ENCODE results near the gene ZNF557. TPM values are rescaled to one million over a fixed set of nuclear protein-coding genes. Genes with fewer than 3 reads are reported as not detected.
"Not testable (repeated sequence)": the region's sequence is repeated elsewhere in the genome, so short reads cannot be mapped to it uniquely, and the experiment has no call there.

Gene ZNF557
- 1 to 10 TPM; 7.6 to 8.0 TPM for total RNA-seq

DNA sequence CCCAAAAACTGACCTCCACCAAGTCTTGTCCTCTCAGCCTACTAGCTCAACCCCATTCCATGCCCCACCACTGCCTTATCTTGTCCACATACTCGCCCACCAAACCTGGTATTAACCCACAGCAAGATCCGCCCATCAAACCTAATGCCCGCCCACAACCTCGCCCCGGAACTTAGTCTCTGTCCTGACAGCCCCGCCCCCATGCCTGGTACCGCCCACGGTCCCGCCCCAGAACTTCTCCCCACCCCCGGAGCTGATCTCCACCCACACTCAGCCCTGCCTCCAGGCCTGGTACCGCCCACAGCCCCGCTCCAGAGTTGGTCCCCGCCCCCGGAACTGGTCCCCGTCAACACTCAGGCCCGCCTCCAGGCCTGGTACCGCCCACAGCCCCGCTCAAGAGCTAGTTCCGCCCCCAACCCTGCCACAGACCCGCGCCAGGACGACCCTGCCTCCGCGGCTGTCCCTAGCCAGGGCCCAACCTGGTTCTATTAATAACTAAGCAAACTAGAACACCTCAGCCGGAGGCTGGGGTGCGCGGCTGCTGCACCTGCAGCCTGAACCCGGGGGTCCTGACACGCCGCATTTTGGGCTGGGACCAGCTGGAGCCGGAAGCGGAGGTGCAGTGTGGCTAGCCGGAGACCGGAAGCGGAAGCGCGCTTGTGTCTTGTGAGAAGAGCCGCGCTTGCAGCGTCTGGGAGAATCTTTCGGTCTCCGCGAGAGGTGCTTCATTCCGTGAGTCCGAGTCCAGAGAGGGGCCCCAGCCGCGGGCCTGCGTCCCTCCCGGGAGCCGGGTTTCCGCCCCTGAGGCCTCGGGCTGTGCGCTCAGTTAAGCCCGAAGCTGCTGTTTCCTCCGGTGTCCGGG lies at the start of gene ZNF557:
Gene ZNF557, plus strand, starts transcription at position 662 of the 862 bp plus-strand sequence. CDS start 5,372 bp downstream, outside the sequence.
- CTCF ChIA-PET = interaction anchor here (1.0 to 2.9 kb wide), 6 partner anchors 30 to 499 kb away, joined by 3 to 14 read pairs (median 4); no protein-coding TSS in a partner anchor
- intact Hi-C loops (cut with micrococcal nuclease) = loop anchor here (10.0 kb wide), 1 partner anchor 1274 kb away; the partner anchor contains the start of gene DUS3L
- peak; percentile 99 for DNase-seq
- H3K36me3 Mint-ChIP-seq = peaks cover 27% of the 10 kb centered on the region
- POLR2A ChIA-PET = interaction anchor here (0.9 to 1.7 kb wide), 4 partner anchors 23 to 318 kb away, joined by 3 to 9 read pairs (median 6); no protein-coding TSS in a partner anchor
- H3K4me1 Mint-ChIP-seq (ENCODE audit: low read depth) = peaks cover 11% of the 10 kb centered on the region
- H3K9me3 Mint-ChIP-seq = peaks cover 1% of the 10 kb centered on the region
- peak within 1 kb of the TSS; percentile 87 for H3K4me3 Mint-ChIP-seq
- H3K27me3 Mint-ChIP-seq = no peaks in the 10 kb centered on the region
- peak within 1 kb of the TSS; percentile 83 for H3K27ac Mint-ChIP-seq

DNA sequence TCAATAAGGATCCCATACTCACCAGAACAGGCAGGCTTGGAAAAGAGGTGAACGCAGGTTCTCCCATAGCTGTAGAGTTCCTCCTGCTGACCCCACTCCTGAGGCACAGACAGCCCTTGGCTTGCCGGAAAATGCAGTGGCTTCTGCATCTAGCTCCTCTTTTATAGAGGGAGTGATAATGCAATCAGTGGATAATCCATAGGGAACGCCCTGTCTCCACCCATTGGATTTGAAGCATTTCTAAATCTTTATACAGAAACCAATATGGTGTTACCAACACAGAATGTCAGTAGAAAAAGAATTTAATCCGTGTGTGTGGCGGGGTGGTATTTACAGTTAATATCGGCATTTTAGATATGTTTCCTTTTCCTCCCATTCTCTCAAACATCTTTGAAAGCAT lies 48.2 kb upstream of the ZNF557 start, which contains the start of gene MBD3L2B:
Gene MBD3L2B, minus strand, starts transcription at position 101 of the 400 bp plus-strand sequence. Its CDS starts 34 bp downstream, at position 67.
- H3K27me3 Mint-ChIP-seq; H3K27ac Mint-ChIP-seq; H3K4me1 Mint-ChIP-seq (ENCODE audit: low read depth); H3K9me3 Mint-ChIP-seq; intact Hi-C loops (cut with micrococcal nuclease); POLR2A ChIA-PET; H3K4me3 Mint-ChIP-seq; DNase-seq; H3K36me3 Mint-ChIP-seq; CTCF ChIA-PET: not testable (repeated sequence)

DNA sequence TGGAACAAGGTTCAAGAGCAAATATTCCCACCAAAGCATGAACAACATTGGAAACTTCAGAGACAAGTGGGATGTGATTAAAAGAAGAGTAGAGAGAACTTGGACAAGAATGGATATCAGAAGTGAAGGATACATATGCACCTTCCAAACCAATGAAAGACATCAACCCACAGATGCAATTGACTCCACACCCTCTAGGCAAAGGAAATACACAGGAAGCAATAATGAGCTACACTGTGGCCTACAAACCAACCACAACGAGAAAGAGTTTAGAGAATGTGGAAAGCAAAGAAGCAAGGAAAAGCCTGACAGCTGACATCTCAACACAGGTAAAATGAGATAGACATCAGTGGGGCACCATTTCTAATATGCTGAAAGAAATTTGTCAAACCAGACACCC lies 40.7 kb upstream of the ZNF557 start:
- H3K4me3 Mint-ChIP-seq; H3K9me3 Mint-ChIP-seq; intact Hi-C loops (cut with micrococcal nuclease); H3K27me3 Mint-ChIP-seq; POLR2A ChIA-PET; CTCF ChIA-PET; H3K27ac Mint-ChIP-seq; DNase-seq; H3K4me1 Mint-ChIP-seq (ENCODE audit: low read depth); H3K36me3 Mint-ChIP-seq: not testable (repeated sequence)

- H3K36me3 Mint-ChIP-seq; H3K4me1 Mint-ChIP-seq (ENCODE audit: low read depth); DNase-seq; H3K27ac Mint-ChIP-seq; CTCF ChIA-PET; POLR2A ChIA-PET; H3K9me3 Mint-ChIP-seq; H3K4me3 Mint-ChIP-seq; H3K27me3 Mint-ChIP-seq; intact Hi-C loops (cut with micrococcal nuclease): not testable (repeated sequence)
Observed at GRCh38 chr19:7030278-7030677, 39.2 kb upstream of the ZNF557 start, which contains the start of gene MBD3L5. Gene MBD3L5, plus strand, starts transcription at chr19:7030578. Its CDS starts 34 bp downstream, at chr19:7030612.

GRCh38 chr19:7040079-7040478 lies 29.4 kb upstream of the ZNF557 start, which contains the start of gene MBD3L4:
Gene MBD3L4, minus strand, starts transcription at chr19:7040179. Its CDS starts 35 bp downstream, at chr19:7040144.
- H3K27ac Mint-ChIP-seq; H3K4me1 Mint-ChIP-seq (ENCODE audit: low read depth); intact Hi-C loops (cut with micrococcal nuclease); H3K27me3 Mint-ChIP-seq; H3K4me3 Mint-ChIP-seq; CTCF ChIA-PET; POLR2A ChIA-PET; DNase-seq; H3K36me3 Mint-ChIP-seq; H3K9me3 Mint-ChIP-seq: not testable (repeated sequence)

GRCh38 chr19:7041563-7041962 lies 27.9 kb upstream of the ZNF557 start:
- H3K27ac Mint-ChIP-seq, CTCF ChIA-PET: not testable (repeated sequence)

GRCh38 chr19:7049021-7049420 lies 20.5 kb upstream of the ZNF557 start, which contains the start of gene MBD3L2:
Gene MBD3L2, plus strand, starts transcription at chr19:7049321. Its CDS starts 53 bp downstream, at chr19:7049374.
- POLR2A ChIA-PET; H3K4me1 Mint-ChIP-seq (ENCODE audit: low read depth); H3K27ac Mint-ChIP-seq; DNase-seq; H3K4me3 Mint-ChIP-seq; H3K27me3 Mint-ChIP-seq; H3K9me3 Mint-ChIP-seq; intact Hi-C loops (cut with micrococcal nuclease); CTCF ChIA-PET; H3K36me3 Mint-ChIP-seq: not testable (repeated sequence)

More at GRCh38 chr19:7041563-7041962, 27.9 kb upstream of the ZNF557 start:
- H3K27me3 Mint-ChIP-seq; H3K9me3 Mint-ChIP-seq; H3K36me3 Mint-ChIP-seq; H3K4me3 Mint-ChIP-seq; H3K4me1 Mint-ChIP-seq (ENCODE audit: low read depth); POLR2A ChIA-PET; intact Hi-C loops (cut with micrococcal nuclease); DNase-seq: not testable (repeated sequence)

DNA sequence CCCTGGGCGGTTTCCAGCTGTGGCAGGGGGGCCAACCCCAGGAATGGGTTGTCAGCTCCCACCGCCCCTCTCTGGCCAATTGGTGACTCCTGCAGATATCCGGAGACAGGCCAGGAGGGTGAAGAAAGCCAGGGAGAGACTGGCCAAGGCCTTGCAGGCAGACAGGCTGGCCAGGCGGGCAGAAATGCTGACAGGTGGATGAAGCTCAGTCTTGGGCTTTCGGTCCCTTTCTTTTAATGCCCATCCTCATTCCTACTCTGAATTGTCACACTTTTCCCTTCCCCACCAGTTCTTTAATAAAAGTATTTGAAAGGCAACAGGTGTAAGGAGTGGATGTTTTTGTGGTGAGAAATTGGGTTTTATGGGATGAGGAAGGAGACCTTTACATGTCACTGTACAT lies 18.1 kb upstream of the ZNF557 start:
- POLR2A ChIA-PET; H3K36me3 Mint-ChIP-seq; H3K27me3 Mint-ChIP-seq; DNase-seq; H3K9me3 Mint-ChIP-seq; H3K4me3 Mint-ChIP-seq; CTCF ChIA-PET; intact Hi-C loops (cut with micrococcal nuclease); H3K27ac Mint-ChIP-seq; H3K4me1 Mint-ChIP-seq (ENCODE audit: low read depth): not testable (repeated sequence)

- H3K27me3 Mint-ChIP-seq; CTCF ChIA-PET; H3K4me1 Mint-ChIP-seq (ENCODE audit: low read depth); H3K27ac Mint-ChIP-seq; H3K9me3 Mint-ChIP-seq; DNase-seq; POLR2A ChIA-PET; H3K36me3 Mint-ChIP-seq; intact Hi-C loops (cut with micrococcal nuclease); H3K4me3 Mint-ChIP-seq: not testable (repeated sequence)
Observed at GRCh38 chr19:7052896-7053295, 16.6 kb upstream of the ZNF557 start.

DNA sequence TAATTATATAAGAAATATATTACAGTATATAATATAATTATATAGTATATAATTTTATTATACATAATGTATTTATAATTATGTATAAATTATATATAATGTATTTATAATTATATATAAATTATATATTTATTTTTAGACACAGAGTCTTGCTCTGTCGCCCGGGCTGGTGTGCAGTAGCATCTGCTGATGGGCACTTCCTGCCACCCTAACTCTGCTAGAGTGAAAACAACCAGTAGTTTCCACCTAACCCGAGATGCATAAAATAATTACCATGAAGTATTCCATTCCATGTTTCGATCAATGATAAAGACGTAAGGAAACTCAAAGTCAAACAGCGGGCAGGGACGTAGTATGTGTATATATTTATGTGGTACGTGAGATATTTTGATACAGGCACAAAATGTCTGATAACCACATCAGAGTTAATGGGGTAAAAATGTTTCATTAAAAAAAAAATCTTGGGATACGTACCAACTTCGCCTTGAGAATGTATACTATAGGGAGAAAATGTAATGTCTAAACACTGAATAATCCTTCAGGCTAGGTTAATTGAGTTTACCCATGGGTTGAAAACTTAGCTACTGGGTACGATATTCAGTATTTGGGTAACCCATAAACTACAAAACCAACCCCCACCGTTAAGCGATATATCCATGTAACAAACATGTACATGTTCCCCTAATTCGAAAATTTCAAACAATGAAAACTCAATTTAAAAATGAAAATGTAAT lies 14.7 kb upstream of the ZNF557 start:
- H3K27me3 Mint-ChIP-seq; H3K4me3 Mint-ChIP-seq; POLR2A ChIA-PET; H3K9me3 Mint-ChIP-seq; H3K27ac Mint-ChIP-seq; CTCF ChIA-PET; DNase-seq; H3K4me1 Mint-ChIP-seq (ENCODE audit: low read depth); H3K36me3 Mint-ChIP-seq; intact Hi-C loops (cut with micrococcal nuclease): not testable (repeated sequence)

- POLR2A ChIA-PET; H3K4me1 Mint-ChIP-seq (ENCODE audit: low read depth); H3K36me3 Mint-ChIP-seq; intact Hi-C loops (cut with micrococcal nuclease); CTCF ChIA-PET; H3K27me3 Mint-ChIP-seq; H3K4me3 Mint-ChIP-seq; H3K27ac Mint-ChIP-seq; DNase-seq; H3K9me3 Mint-ChIP-seq: not testable (repeated sequence)
Observed at GRCh38 chr19:7055679-7056078, 13.8 kb upstream of the ZNF557 start.

- DNase-seq; H3K27ac Mint-ChIP-seq; H3K27me3 Mint-ChIP-seq; POLR2A ChIA-PET; intact Hi-C loops (cut with micrococcal nuclease); H3K4me1 Mint-ChIP-seq (ENCODE audit: low read depth); H3K9me3 Mint-ChIP-seq; H3K4me3 Mint-ChIP-seq; CTCF ChIA-PET; H3K36me3 Mint-ChIP-seq: not testable (repeated sequence)
Observed at GRCh38 chr19:7056371-7056770, 13.1 kb upstream of the ZNF557 start.
